Measurements from ENCODE around the gene CD58. TPM values are rescaled to one million over a fixed set of nuclear protein-coding genes. Genes with fewer than 3 reads are reported as not detected.
A peak's percentile ranks its signal among the peaks of the same experiment; 100 is the strongest.

The CD58 gene
- total RNA-seq, 4 donors from 2014 or later: 23.1 to 63.0 (median 39.0) TPM

- H3K4me3 ChIP-seq: no peak overlapping the region
- TF ChIP-seq CTCF (IDR thresholded peaks at IDR 0.05) (no peak), POLR2A (IDR thresholded peaks at IDR 0.05) (no peak)
- no peaks in the 10 kb centered on the region for H3K36me3 ChIP-seq
- H3K27me3 ChIP-seq: no peaks in the 10 kb centered on the region
- peaks cover 0 to 51% (median 4%) of the 10 kb centered on the region in 4 donors for H3K4me1 ChIP-seq
- H3K27ac ChIP-seq: no peak overlapping the region
- DNase-seq: no peak
- H3K9me3 ChIP-seq: no peaks in the 10 kb centered on the region
These were observed 78.4 kb downstream of the CD58 start for GRCh38 chr1:116492358-116492811.

GRCh38 chr1:116491700-116492357 lies 79.0 kb downstream of the CD58 start:
- Histone ChIP-seq H3K27ac (no peak overlapping the region), H3K9me3 (no peaks in the 10 kb centered on the region), H3K4me3 (no peak overlapping the region), H3K4me1 (peaks cover 0 to 51% (median 4%) of the 10 kb centered on the region in 4 donors), H3K27me3 (no peaks in the 10 kb centered on the region), H3K36me3 (no peaks in the 10 kb centered on the region)
- no peak for TF ChIP-seq POLR2A (IDR thresholded peaks at IDR 0.05)
- TF ChIP-seq CTCF (IDR thresholded peaks at IDR 0.05): no peak
- DNase-seq: peak in 1 of 3 donors; percentile 9

- TF ChIP-seq CTCF (IDR thresholded peaks at IDR 0.05): no peak
- TF ChIP-seq POLR2A (IDR thresholded peaks at IDR 0.05): no peak
- DNase-seq: no peak
- Histone ChIP-seq H3K36me3 (no peaks in the 10 kb centered on the region), H3K9me3 (no peaks in the 10 kb centered on the region), H3K4me1 (peaks cover 0 to 44% (median under 1%) of the 10 kb centered on the region in 4 donors), H3K27ac (peak overlapping the region in 1 of 4 donors; percentile 76), H3K4me3 (no peak overlapping the region), H3K27me3 (no peaks in the 10 kb centered on the region)
These were observed 80.2 kb downstream of the CD58 start for GRCh38 chr1:116490588-116490987.

- no peak for TF ChIP-seq CTCF (IDR thresholded peaks at IDR 0.05)
- no peak for TF ChIP-seq POLR2A (IDR thresholded peaks at IDR 0.05)
- Histone ChIP-seq H3K27me3 (no peaks in the 10 kb centered on the region), H3K36me3 (no peaks in the 10 kb centered on the region), H3K4me3 (no peak overlapping the region), H3K9me3 (no peaks in the 10 kb centered on the region), H3K4me1 (peaks cover 0 to 47% (median 4%) of the 10 kb centered on the region in 4 donors), H3K27ac (peak overlapping the region in 2 of 4 donors; percentile 63 to 76)
- DNase-seq: peak in 1 of 3 donors; percentile 63
These were observed 81.6 kb downstream of the CD58 start for GRCh38 chr1:116489231-116489697.

- no peaks in the 10 kb centered on the region for H3K27me3 ChIP-seq
- H3K36me3 ChIP-seq: no peaks in the 10 kb centered on the region
- no peaks in the 10 kb centered on the region for H3K9me3 ChIP-seq
- no peak overlapping the region for H3K4me3 ChIP-seq
- peaks cover 0 to 43% (median 4%) of the 10 kb centered on the region in 4 donors for H3K4me1 ChIP-seq
- TF ChIP-seq POLR2A (IDR thresholded peaks at IDR 0.05): no peak
- no peak for TF ChIP-seq CTCF (IDR thresholded peaks at IDR 0.05)
- DNase-seq: no peak
- no peak overlapping the region for H3K27ac ChIP-seq
These were observed 82.8 kb downstream of the CD58 start for GRCh38 chr1:116488071-116488470.

Data from Peyer's patch (tissue), 4 donors.